Fibroblast of lung (primary cell): ENCODE measurements around the gene DNAJA4. TPM values are rescaled to one million over a fixed set of nuclear protein-coding genes. Genes with fewer than 3 reads are reported as not detected.

Experiments used
- DNase-seq, 2 donors: peaks; one replicate each; pipeline versions ENCODE4 v3.0.0 to v3.0.0-alpha.2; 2010; ENCODE audit warnings: low read depth in 2 of 2
- H2AFZ ChIP-seq: 2 replicates; pipeline ENCODE4 v1.5.1; 2012; ENCODE audit warnings: low read length, control low read depth, inconsistent platforms
- H3K27ac ChIP-seq: 2 replicates; pipeline ENCODE4 v1.5.1; 2011; ENCODE audit warnings: low read length, control low read depth; ENCODE audit not compliant: insufficient read depth
- H3K27me3 ChIP-seq: 2 replicates; pipeline ENCODE4 v1.5.1; 2011; ENCODE audit warnings: mild to moderate bottlenecking, low read length; ENCODE audit not compliant: control insufficient read depth, insufficient read depth
- H3K36me3 ChIP-seq: 2 replicates; pipeline ENCODE4 v1.5.1; 2011; ENCODE audit warnings: low read length; ENCODE audit not compliant: control insufficient read depth, insufficient read depth
- H3K4me1 ChIP-seq: 2 replicates; pipeline ENCODE4 v1.5.1; 2011; ENCODE audit warnings: low read length; ENCODE audit not compliant: control insufficient read depth, insufficient read depth; ENCODE audit errors: extremely low read depth
- H3K4me2 ChIP-seq: 2 replicates; pipeline ENCODE4 v1.5.1; 2011; ENCODE audit warnings: low read length, control low read depth; ENCODE audit not compliant: insufficient read depth; ENCODE audit errors: extremely low read depth
- H3K4me3 ChIP-seq, 4 experiments: fragments of 200-600 bp in 1 of 4; sonication (generic) in 1 of 4; replicated peaks in 1 of 4; 2 replicates each; pipeline ENCODE4 v1.5.1; 2011 to 2016; ENCODE audit warnings: low read length in 4 of 4, low read depth in 3 of 4, mild to moderate bottlenecking in 3 of 4, control low read depth in 2 of 4, inconsistent platforms in 1 of 4, mixed read lengths in 1 of 4; ENCODE audit not compliant: insufficient read depth in 1 of 4; ENCODE audit errors: control extremely low read depth in 1 of 4
- H3K79me2 ChIP-seq: 2 replicates; pipeline ENCODE4 v1.5.1; 2012; ENCODE audit warnings: mild to moderate bottlenecking, low read length, inconsistent platforms; ENCODE audit not compliant: control insufficient read depth, insufficient read depth
- H3K9ac ChIP-seq: 2 replicates; pipeline ENCODE4 v1.5.1; 2011; ENCODE audit warnings: mild to moderate bottlenecking, low read length, control low read depth; ENCODE audit not compliant: insufficient read depth
- H3K9me3 ChIP-seq: 2 replicates; pipeline ENCODE4 v1.5.1; 2012; ENCODE audit warnings: low read depth, low read length; ENCODE audit not compliant: control insufficient read depth, insufficient read depth
- H4K20me1 ChIP-seq: 2 replicates; pipeline ENCODE4 v1.5.1; 2011; ENCODE audit warnings: low read length; ENCODE audit not compliant: control insufficient read depth, insufficient read depth; ENCODE audit errors: extremely low read depth
- EZH2 ChIP-seq: IDR thresholded peaks from 2 replicates; pipeline ENCODE4 v1.5.1; 2012; ENCODE audit warnings: low read length, control low read depth, mild to moderate bottlenecking; ENCODE audit errors: missing control alignments
- polyA plus RNA-seq, 2 donors: library from polyadenylated mRNA; depleted of rRNA in 1 of 2; stranded (reverse) in 1 of 2; unstranded in 1 of 2; fragments of >200 nt; gene quantifications; 2 replicates each; pipeline ENCODE4 v1.2.1, GENCODE V29; 2011 to 2012; ENCODE audit warnings: missing spikeins in 1 of 2
- total RNA-seq: library from RNA; depleted of rRNA; stranded (reverse); fragments of >200 nt; gene quantifications from 2 replicates; pipeline ENCODE4 v1.2.1, GENCODE V29; 2014
- TF ChIP-seq, protein P1 (sequence below), 2 donors: IDR thresholded peaks in 1 of 2; conservative IDR thresholded peaks in 1 of 2; 1 replicate in 1 of 2; 2 replicates in 1 of 2; pipeline ENCODE4 v1.5.1; 2011 to 2012; ENCODE audit warnings: low read length in 2 of 2, control low read depth in 1 of 2, inconsistent platforms in 1 of 2, low read depth in 1 of 2, mild to moderate bottlenecking in 1 of 2

Gene DNAJA4
- total and polyA plus RNA-seq, 2 donors (not counting 1 experiment from before 2014, with no cell fraction given) = 2.3 to 7.9 TPM

DNA sequence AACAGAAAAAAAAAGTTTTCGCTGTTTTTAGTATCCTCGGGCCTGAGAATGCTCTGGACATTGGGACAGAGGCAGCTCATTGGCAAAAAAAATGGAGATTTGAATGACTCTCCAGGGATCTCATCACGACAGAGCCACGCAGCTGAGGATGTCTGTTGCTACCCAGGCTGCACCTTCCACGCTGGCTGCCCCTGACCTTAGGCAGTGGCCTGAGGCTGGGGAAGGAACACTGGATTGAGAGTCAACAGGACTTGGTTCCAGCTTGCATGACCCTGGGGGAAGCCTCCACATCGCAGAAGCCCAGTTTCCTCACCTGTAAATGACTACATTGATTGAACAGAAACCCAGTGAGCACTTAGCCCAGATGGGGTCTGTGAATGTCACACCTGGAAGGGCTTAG is 21.3 kb upstream of the DNAJA4 start:
- H3K4me3 ChIP-seq = no peak overlapping the region
- no peaks in the 10 kb centered on the region for H3K4me1 ChIP-seq
- H3K9me3 ChIP-seq = no peaks in the 10 kb centered on the region
- no peaks in the 10 kb centered on the region for H3K79me2 ChIP-seq
- no peaks in the 10 kb centered on the region for H3K27me3 ChIP-seq
- no peak overlapping the region for H3K9ac ChIP-seq
- H2AFZ ChIP-seq = no peak overlapping the region
- H3K4me2 ChIP-seq = no peak overlapping the region
- DNase-seq = no peak
- no peak overlapping the region for H3K27ac ChIP-seq
- H3K36me3 ChIP-seq = no peaks in the 10 kb centered on the region
- no peaks in the 10 kb centered on the region for H4K20me1 ChIP-seq
- TF ChIP-seq EZH2 = no peak
- TF ChIP-seq, protein P1, sequence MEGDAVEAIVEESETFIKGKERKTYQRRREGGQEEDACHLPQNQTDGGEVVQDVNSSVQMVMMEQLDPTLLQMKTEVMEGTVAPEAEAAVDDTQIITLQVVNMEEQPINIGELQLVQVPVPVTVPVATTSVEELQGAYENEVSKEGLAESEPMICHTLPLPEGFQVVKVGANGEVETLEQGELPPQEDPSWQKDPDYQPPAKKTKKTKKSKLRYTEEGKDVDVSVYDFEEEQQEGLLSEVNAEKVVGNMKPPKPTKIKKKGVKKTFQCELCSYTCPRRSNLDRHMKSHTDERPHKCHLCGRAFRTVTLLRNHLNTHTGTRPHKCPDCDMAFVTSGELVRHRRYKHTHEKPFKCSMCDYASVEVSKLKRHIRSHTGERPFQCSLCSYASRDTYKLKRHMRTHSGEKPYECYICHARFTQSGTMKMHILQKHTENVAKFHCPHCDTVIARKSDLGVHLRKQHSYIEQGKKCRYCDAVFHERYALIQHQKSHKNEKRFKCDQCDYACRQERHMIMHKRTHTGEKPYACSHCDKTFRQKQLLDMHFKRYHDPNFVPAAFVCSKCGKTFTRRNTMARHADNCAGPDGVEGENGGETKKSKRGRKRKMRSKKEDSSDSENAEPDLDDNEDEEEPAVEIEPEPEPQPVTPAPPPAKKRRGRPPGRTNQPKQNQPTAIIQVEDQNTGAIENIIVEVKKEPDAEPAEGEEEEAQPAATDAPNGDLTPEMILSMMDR (conservative IDR thresholded peaks at IDR 0.05 in 1 of 2, IDR thresholded peaks at IDR 0.05 in 1 of 2; ENCODE audit: low read depth in 1 of 2, low read length in 2 of 2) = no peak

DNA sequence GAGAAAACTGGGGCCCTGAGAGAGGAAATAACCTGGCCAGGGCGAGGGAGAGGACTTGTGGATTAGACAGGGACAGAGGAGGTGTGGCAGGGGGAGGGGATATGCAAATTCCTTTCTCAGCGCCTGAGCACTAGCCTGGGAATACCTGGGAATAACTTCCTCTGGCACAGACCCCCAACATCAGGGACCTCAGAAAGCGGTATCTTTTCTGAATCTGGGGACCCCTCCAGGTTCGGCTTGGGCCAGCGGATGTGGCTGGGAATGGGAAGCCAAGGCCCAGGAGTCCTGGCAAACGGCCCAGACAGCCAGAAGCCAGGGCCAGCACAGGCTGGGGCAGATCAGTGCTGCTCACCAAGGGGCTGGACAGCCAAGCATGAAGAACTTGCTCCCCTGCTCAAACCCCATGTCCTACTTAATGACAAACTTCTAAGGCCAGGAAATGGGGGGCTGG is 20.8 kb upstream of the DNAJA4 start:
- H3K4me3 ChIP-seq = no peak overlapping the region
- no peaks in the 10 kb centered on the region for H3K79me2 ChIP-seq
- H3K27ac ChIP-seq = no peak overlapping the region
- H4K20me1 ChIP-seq = no peaks in the 10 kb centered on the region
- no peak overlapping the region for H2AFZ ChIP-seq
- no peaks in the 10 kb centered on the region for H3K4me1 ChIP-seq
- TF ChIP-seq, protein P1 (conservative IDR thresholded peaks at IDR 0.05 in 1 of 2, IDR thresholded peaks at IDR 0.05 in 1 of 2; ENCODE audit: low read depth in 1 of 2, low read length in 2 of 2) = no peak
- TF ChIP-seq EZH2 = no peak
- no peak overlapping the region for H3K9ac ChIP-seq
- H3K4me2 ChIP-seq = no peak overlapping the region
- no peaks in the 10 kb centered on the region for H3K9me3 ChIP-seq
- DNase-seq = peak; percentile 54 to 57
- no peaks in the 10 kb centered on the region for H3K27me3 ChIP-seq
- H3K36me3 ChIP-seq = no peaks in the 10 kb centered on the region

DNA sequence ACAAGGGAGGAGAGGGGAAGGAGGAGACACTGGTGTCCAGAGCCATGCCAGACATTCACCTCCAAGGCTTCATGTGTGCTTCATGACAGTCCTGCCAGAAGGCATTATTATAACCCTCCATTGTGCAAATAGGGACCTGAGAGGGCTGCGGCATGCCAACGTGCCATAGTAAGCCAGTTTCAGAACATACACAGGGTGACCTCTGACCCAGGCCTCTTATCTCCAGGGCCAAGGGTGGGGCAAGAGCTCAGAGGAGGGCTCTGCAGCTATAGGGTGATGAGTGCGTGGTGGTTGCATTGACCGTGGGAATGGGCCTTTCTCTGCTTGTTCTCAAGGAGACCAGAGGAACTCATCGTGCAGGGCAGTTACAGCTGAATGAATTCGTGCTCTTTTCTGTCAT is 20.3 kb upstream of the DNAJA4 start:
- H3K79me2 ChIP-seq = no peaks in the 10 kb centered on the region
- no peak for DNase-seq
- no peak overlapping the region for H2AFZ ChIP-seq

More for the DNA sequence above, 20.3 kb upstream of the DNAJA4 start:
- H4K20me1 ChIP-seq = no peaks in the 10 kb centered on the region
- H3K9ac ChIP-seq = no peak overlapping the region
- no peak overlapping the region for H3K4me3 ChIP-seq
- no peaks in the 10 kb centered on the region for H3K9me3 ChIP-seq
- no peaks in the 10 kb centered on the region for H3K36me3 ChIP-seq
- no peaks in the 10 kb centered on the region for H3K4me1 ChIP-seq
- TF ChIP-seq EZH2 = no peak
- TF ChIP-seq, protein P1 (conservative IDR thresholded peaks at IDR 0.05 in 1 of 2, IDR thresholded peaks at IDR 0.05 in 1 of 2; ENCODE audit: low read depth in 1 of 2, low read length in 2 of 2) = no peak
- no peak overlapping the region for H3K27ac ChIP-seq
- H3K27me3 ChIP-seq = no peaks in the 10 kb centered on the region
- no peak overlapping the region for H3K4me2 ChIP-seq
